Kidney tubule cell (primary cell): ENCODE data around the gene BIN1.

ENCODE experiments used
- DNase-seq: peaks from one replicate; pipeline ENCODE4 v3.0.0-alpha.2; 2018; ENCODE audit warnings: low spot score

The BIN1 gene

DNA sequence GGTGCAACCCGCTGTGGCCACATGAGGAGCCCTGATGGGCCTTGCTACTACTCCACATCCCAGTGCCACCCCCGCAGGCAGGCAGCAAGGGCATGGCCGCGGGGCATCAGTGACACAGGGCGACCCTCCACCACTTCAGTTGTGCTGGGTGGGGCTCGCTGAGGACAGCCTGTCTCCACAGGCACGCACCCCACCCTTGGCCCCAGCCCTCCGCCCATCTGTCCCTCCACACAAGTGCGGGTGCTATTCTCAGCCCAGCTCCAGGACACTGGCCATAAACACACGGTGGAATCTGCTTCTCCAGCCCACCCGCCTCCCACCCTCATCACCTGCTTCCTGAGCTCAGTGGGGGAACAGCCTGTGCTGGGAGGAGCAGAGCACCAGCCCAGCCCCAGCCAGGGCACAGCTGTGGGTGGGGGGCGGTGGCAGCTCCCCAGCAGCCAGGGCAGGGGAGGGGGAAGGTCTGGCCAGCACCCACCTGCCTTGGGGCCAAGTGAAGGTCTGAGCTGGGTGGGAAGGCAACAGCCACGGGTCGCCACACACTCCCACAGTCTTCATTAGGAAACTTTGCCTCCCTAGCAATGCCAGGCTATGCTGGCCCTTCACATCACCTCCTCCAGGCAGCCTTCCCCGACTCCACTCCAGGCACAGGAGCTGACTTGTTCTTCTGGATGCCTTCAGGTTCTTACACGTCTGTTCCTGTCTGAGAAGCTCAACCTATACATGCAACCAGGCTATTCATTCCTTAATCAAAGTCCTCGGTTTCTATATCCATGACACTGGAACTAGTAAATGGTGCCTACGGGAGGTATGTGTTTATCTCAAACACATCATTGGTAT, 16.5 kb downstream of the BIN1 start:
- DNase-seq = no peak

DNA sequence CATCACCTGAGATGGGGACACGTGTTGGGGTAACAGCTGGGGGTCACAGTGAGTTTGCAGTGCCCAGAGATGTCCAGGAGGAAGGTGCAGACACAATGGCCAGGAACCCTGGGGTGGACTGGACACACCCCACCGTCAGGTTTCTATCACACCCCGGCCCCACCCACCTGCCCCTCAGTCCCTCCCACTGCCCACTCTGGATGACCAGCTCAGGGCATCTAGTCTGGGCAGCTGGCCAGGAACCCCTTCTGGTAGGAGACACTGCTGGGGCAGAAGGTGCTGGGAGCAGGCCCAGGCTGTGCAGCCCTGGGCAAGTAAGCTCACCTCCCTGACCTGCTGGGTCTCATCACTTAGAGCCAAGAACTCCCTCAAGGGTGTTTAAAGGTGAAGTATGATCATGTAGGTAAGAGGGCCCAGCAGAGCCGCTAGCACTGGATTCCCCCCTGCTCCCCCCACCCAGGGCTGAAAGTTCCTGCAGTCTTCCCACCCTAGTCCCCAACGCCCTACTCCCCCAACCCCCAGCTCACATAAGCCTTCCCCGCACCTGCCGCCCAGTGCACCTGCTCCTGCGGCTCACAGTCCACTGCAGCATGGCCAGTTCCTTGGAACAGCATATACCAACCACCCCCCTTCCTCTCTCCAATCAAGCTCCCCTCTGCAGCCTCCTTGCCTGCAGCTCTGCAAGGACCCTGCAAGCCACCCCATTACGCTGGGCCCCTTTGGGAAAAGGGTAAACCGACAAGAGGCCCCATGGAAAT, 17.3 kb downstream of the BIN1 start:
- no peak for DNase-seq

DNA sequence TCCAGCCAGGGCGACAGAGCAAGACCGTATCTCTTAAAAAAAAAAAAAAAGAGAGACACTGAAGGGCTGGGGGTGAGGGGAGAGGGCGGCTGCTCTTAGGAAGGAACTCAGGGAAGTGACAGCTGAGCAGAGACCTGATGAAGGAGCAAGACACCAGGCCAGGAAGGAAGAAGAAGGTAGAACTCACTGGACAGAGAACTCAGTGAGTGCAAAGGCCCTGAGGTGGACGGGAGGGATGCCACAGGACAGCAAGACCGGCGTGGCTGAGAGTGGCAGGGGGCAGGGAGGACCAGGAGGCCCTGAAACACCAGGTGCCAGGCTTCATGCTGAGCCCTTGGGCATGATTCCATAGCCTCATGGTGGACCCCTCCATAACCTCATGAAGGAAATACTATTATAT, 18.2 kb downstream of the BIN1 start:
- no peak for DNase-seq

DNA sequence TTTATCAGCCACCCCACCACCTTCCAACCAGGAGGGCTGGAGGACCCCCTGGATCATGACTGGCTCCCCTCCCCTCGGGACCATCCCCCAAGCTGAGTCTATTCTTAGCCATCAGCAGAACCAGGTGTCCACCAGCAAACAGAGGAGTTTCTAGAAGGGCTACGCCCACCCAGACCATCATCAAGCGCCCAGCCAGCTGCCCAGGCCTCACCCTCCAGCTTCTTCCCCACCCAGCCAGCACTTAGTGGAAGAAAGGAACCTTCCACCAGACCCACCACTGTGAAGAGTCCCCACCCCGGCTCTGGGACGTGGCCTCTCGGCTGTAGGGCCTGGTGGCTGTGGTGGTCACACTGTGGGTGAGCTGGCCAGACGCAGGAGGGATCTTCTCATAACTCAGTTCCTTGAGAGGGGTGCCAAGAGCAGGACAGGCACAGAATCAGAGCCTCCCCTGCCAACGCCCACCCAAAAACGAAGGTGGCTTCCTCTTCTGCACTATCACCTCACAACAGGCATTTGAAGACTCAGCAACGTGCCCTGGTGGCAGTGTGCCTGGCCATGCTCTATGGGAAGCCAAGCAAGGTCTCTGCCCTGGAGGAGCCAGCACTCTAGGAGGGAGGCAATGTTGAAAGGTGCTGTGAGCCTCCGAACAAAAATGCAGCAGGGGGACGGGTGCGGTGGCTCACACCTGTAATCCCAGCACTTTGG, 19.0 kb downstream of the BIN1 start:
- DNase-seq = no peak

DNA sequence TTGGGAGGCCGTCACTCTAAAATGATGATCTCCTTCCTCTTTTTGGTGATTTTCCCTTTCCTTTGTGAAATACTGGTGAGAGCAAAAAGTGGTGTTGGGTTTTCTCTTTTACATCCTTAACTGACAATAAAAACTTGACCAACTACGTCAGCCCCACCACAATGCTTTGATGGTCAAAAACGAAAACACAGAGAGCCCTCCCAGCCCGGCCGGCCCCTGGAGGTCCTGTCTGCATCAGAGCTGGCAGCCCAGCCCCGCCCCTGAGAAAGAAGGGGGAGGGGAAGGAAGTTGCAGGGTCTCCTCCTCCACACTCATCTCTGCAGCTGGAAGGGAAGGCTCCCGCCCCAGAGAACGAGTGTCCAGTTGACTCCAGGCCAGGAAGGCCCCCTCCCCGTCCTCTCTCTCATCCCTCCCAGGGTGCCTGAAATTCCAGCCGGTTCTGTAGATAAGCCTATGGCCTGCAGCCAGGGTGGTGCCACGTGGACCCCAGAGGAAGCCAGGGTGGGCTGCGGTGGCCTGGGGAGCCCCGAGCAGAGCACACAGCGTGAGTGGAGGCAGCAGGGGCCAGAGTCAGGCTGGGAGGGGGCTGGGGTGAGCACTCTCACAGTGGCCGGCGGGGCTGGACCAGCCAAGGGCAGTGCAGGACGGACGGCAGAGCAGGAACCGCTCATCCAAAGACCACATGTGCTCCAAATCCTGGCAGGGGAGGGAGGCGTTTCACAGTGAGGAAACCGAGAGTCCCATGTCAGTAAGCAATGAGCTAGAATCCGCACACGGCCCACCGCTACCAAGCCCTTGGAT, 19.8 kb downstream of the BIN1 start:
- no peak for DNase-seq

DNA sequence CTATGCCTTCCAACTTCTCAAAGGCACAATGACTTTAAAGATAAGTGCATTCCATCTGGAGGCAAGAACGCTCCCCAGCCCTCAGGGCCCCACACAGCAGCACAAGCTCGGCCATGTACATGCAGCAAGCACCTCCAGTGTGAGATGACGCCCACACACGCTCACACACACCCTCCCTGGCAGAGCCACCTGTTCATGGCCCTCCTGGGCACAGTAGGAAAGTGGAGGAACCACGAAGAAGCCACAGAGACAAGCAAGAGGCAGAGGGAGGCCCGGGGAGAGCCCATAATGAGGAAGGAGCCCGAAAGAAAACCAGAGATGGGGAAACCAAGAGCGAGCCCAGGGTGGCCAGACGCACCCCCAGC, 21.7 kb downstream of the BIN1 start:
- DNase-seq = no peak

DNA sequence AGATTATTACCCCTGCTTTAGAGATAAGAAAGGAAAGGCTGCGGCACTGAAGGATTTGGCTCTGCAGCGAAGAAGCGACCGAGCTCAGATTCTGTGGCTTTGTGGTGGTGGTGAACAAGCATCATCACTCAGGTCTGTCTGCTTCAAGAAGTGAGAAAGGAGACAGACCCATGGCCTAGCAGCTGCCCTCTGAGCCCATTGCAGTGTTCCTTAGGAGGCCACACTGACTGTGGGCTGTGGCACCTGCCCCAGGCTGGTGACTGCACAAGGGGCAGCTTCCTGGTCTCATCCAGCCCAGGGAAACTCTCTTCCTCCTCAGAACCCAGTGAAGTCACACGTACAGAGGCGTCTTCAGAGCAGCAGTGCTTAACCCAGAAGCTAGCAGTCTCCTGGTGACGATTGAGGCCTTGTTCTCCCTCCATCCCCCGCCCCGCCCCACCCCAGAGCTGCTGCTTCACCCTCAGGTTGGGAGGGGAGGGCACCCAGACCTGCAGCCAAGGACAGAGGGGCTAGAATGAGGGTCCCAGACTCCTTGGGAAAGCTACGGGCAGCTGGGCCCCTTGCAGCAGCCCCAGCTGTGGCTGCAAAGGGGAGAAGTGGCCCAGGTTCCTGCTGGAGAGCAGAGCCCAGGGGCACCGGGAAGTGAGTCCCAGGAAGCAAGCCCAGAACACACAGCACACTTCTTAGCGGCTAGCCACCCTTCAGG, 22.2 kb downstream of the BIN1 start:
- peak; percentile 52 for DNase-seq

DNA sequence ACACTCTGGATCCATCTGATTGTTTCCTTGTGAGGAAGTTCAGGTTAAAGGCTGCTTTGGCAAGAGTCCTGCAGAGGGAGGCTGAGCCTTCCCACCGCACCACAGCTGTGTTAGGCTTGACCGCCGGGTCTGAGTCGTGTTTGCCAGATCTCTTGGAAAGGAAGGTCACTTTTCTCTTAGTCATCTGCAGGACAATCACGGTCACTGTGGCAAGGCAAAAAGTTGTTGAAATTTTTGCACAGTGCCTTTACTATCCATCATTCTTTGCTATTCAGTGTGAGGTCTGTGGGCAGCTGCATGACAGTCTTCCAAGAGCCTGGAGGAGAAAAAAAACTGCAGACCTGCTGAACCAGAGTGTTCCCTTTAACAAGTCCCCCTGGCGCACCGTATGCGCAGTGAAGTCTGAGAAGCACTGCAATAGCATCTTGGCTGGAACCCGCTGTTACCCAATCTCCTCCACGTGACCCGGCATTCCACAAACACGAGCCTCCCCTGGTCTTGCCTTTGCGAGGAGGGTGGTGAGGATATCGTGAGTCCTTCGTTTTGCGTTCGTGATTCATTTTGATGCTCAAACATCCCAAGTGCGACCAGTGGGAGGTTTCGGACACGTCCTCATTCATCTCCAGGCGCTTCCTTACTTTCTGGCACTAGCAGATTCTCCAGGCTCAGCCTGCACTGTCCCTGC, 23.0 kb downstream of the BIN1 start:
- DNase-seq = peak; percentile 85

DNA sequence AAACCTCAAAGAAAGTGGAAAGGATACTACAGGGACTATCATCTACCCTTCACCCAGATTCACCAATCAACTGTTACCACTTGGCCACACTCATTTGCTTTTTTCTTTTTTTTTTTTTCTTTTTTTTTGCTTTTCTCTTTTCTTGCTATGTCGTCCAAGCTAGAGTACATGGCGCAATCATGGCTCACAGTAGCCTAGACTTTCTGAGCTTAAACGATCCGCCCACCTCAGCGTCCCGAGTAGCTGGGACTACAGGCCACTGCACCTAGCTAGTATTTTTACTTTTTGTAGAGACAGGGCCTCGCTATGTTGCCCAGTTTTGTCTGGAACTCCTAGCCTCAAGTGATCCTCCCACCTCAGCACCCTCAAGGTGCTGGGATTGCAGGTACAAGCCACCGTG, 24.0 kb downstream of the BIN1 start:
- DNase-seq = no peak

DNA sequence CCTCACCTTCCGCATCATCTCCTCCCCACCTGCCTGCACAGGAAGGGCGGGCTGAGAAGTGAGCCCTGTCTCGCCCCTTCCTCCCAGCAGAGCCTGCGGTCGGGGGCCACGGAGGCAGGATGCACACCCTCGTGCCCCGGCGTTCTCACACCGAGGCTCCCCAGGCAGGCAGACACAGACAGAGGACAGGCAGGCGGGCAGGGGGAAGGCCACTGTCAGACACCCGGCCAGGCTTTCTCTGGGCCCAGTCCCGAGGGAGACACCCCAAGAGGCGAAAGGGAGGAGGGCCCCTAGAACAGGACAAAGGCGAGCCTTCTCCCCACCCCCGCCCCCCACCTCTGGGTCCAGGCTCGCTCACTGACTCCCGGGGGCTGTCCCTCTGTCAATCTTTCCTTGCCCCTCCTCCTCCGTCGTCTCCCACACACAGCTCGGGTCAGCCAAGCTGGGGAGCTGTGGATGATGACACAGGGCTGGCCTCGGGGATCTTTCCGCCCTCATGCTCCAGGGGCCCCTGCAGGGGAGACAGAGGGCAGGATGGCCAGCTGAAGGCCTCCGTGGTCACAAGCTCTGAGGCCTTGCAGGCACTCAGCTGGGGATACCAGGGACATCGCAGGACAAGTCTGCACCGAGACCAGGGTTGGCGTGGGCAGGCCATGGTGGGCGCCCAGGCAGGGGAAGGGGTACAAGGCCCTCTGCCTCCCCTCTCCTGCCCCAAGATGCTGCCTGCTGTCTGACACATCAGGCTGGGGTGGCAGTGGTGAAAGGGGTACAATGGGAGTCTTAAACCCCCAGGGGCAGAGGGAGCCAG, 24.9 kb downstream of the BIN1 start:
- DNase-seq = peak; percentile 39

DNA sequence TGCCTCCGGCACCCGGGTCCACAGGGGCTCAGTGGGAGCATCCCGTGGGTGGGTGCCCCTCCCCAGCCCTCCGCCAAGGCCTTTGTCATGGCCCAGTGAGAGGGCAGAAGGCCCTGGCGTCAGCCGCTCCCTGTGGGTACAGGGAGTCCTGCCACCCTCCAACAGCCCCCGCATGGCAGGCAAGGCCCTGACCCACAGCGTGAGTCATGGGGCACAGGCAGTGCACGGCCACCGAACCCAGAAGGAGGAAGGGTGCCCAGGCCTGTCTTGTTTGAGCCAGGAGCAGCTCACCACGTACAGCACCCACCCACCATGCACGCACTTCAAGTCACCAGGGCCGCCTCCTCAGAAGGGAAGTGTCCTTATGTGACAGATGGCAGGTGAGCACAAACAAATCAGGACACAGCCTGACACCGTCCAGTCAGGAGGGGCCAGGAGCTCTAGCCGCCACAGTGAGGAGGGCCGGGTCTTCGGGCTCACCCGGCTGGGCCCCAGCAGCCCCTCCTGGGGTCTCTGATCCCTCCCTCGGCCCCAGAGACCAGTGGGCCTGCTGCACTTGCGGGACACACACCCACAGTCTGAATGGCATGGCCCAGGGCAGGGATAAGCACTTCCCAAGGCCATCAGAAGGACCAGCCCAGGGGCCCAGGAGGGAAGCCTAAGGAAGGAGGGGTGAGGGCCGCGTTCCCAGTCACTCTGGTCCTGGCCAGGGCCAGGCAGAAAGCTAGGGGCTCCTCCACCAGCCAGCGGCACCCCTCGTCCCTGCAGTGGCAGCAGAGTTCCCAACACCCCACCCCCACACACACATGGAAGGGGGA, 25.8 kb downstream of the BIN1 start:
- DNase-seq = peak; percentile 87

DNA sequence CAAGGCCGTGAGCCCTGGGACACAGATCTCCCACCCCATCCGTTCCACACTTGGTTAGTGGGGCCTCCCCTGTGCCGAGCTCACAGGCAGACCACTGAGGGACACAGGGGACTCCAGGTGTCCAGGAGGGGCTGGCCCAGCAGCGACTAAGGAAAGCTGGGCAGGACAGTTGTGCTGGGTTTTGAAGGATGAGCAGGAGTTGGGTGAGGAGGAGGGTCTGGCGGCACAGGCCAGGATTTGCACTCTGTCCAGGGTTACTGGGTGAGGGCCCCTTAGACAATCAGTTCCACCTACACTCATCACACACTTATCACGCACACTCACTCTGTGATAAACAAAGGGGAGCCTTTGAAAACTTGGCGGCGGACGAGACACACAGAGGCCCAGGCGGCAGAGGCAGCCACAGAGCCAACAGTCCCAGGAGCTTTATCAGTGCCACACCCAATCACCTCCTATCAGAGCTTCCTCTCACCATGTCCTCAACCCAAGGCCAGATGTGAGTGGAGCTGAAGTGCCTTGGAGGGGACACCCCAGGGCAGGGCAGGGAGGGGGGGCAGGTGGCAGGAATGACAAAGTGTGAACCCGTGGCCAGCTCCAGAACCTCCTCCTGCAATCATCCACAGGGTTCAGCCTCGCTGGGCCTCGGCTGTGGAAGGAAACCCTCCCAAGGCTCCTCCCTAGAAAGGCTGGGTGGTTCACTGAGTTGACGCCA, 26.6 kb downstream of the BIN1 start:
- DNase-seq = no peak

DNA sequence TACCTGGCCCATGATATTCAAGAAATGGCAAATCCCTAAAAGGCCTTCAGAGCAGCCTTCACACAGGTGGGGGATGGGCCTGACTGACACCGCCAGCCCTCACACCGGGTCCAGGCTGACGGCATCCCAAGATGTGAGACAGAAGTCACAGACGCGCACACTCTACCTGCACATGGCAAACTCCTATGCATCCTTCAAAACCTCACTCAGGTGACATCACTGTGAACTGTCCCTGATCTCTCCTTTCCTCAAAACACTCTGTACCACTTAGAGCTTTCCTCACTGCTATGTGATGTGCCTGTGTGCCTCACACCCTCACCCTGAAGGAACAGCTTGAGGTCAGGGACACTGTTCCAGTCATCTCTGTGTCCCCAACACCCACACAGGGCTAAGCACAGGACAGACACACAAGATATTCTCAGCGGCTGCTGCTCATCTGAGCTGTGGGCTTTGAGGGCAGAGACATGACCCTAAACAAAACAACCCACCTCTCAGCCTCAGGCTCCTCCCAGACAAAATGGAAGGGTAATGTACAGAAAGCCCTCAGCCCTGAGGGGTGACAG, 27.5 kb downstream of the BIN1 start:
- DNase-seq = no peak

DNA sequence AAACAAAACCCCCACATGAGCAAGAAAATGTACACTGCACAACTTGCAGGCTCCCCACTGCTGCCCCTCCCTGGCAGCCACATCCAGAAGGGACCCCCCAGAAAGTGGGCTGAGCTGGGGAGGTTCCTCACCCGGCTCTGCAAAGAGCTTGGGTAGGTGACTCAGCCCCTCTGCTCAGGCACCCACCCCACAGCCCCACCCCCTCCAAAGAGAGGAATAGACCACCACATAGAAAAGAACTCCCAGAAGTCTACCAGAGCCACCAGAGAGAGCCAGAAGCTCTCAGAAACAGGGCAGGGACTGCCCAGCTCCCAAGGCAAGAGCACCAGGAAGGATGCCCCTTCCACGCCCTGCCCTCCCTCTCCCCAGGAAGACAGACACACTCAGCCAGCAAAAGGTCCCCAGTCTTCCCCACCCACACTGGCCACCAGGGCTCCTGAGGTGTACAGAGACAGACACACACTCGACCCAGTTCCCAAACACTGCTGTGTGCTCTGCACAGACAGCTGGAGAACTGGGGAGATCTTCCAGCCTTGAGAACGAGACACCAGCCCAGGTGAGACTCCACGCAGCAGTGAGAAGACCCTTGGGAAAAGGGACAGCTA, 28.2 kb downstream of the BIN1 start:
- no peak for DNase-seq

DNA sequence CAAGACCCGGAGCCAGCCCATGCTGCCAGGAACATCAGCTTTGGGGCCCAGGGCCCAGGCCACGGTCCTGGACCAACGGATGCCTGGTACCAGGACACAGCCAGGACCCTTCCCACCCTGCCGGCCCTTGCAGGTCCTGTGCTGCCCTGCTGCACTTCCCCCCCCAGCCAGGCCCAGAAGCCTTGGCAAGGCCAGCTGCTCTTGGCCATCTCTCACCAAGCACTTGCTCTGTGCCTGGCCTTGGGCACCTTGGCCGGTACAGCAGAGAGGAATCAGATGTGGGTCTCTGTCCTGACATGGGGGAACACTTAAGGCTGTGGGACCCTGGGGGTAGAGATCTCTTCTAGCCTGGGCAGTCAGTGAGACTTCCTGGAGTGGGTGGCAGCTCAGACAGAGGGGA, 28.9 kb downstream of the BIN1 start:
- DNase-seq = no peak

DNA sequence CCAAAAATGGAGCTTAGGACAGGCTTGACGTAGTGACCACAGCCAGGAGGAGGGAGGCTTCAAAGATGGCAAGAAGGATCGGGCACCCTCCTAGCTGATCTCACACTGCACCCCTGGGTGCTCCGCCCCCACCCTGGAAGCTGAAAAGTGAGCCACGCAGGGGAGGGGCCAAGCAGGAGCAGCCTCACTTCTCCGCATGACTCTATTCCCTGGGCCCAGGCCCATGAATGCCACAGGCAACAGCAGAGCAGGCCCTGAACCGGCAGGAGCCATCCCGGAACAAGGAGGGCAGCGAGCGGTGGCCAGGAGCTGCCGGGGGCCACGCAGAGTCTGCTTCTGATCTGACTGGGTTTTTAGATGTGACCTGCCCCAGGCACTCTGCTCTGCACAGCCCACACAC, 30.0 kb downstream of the BIN1 start:
- no peak for DNase-seq

DNA sequence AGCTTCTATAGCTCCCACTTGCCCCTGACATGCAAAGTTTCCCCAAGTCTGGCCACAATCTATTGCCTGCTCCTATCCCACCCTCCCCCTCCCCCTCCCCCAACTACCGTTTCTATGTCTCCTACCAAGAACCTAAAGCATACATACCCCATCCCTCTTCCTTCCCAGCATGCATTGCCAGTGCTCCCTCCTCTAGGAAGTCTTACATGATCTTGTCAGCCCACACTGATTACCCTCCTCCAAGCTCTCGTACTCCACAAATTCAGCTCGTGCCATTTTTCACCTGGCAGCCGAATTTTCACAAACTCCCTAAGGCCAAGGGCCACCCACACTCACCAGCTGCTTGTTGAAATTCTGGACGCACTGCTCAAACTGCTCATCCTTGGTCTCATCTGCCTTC, 30.7 kb downstream of the BIN1 start:
- DNase-seq = no peak

DNA sequence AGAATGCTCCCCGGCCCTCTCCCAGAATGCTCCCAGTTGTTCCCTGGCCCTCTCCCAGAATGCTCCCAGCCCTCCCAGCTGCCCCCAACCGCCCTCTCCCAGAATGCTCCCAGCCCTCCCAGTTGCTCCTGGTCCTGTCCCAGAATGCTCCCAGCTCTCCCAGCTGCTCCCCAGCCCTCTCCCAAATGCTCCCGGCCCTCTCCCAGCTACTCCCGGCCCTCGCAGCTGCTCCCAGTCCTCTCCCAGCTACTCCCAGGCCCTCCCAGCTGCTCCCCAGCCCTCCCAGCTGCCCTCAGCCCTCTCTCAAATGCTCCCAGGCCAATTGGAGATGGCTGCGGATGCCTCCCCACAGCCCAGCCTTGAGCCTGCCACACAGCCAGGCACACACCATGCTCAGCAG, 31.1 kb downstream of the BIN1 start:
- DNase-seq = no peak
